Thoracic aorta (tissue), 2 donors: ENCODE measurements around the gene RIPK3. TPM values are rescaled to one million over a fixed set of nuclear protein-coding genes. Genes with fewer than 3 reads are reported as not detected.

Experiments used
- ATAC-seq: fragments of 150-250 bp; one replicate; pipeline ENCODE4 v1.8.0; 2017; ENCODE audit warnings: low read depth; ENCODE audit not compliant: insufficient number of reproducible peaks, low FRiP score
- DNase-seq: peaks from one replicate; pipeline ENCODE4 v3.0.0-alpha.2; 2020; ENCODE audit warnings: low spot score
- H3K27ac ChIP-seq, 2 donors: fragments of 200-600 bp; sonication (generic); 1 replicate in 1 of 2; 2 replicates in 1 of 2; pipeline ENCODE4 v1.5.1; 2016; ENCODE audit warnings: mild to moderate bottlenecking in 2 of 2, moderate library complexity in 2 of 2
- H3K27me3 ChIP-seq: fragments of 200-600 bp; sonication (generic); replicated peaks from 2 replicates; pipeline ENCODE4 v1.6.0; 2016; ENCODE audit warnings: mild to moderate bottlenecking; ENCODE audit not compliant: insufficient read depth
- H3K36me3 ChIP-seq: fragments of 200-600 bp; sonication (generic); one replicate; pipeline ENCODE4 v1.5.1; 2016
- H3K4me1 ChIP-seq, 2 donors: fragments of 200-600 bp; sonication (generic); 1 replicate in 1 of 2; 2 replicates in 1 of 2; pipeline versions ENCODE4 v1.5.1 to v1.6.0; 2016; ENCODE audit warnings: low read depth in 2 of 2, mild to moderate bottlenecking in 1 of 2; ENCODE audit not compliant: control insufficient read depth in 1 of 2
- H3K4me3 ChIP-seq: fragments of 200-600 bp; sonication (generic); 2 replicates; pipeline ENCODE4 v1.5.1; 2016; ENCODE audit warnings: mild to moderate bottlenecking
- H3K9me3 ChIP-seq: fragments of 200-600 bp; sonication (generic); 2 replicates; pipeline ENCODE4 v1.5.1; 2016
- CTCF ChIP-seq: fragments of 200-600 bp; sonication (generic); IDR thresholded peaks from one replicate; pipeline ENCODE4 v1.5.1; 2019; ENCODE audit warnings: antibody characterized with exemption
- total RNA-seq, 2 donors: library from RNA; depleted of rRNA; stranded (reverse); fragments of >200 nt; gene quantifications; one replicate each; pipeline versions ENCODE4 v1.1.0 to v1.2.3, GENCODE V29; 2016

The RIPK3 gene
- total RNA-seq, 2 donors from 2014 or later = 6.8 to 17.9 TPM

GRCh38 chr14:24293525-24293924 lies 46.3 kb downstream of the RIPK3 start:
- Histone ChIP-seq H3K27me3 (no peaks in the 10 kb centered on the region), H3K36me3 (peaks cover 40% of the 10 kb centered on the region), H3K4me3 (no peak overlapping the region), H3K4me1 (peaks cover 0 to 1% of the 10 kb centered on the region in 2 donors), H3K27ac (no peak overlapping the region), H3K9me3 (no peaks in the 10 kb centered on the region)
- DNase-seq (no peak), ATAC-seq (no peak)
- no peak for TF ChIP-seq CTCF

GRCh38 chr14:24292118-24292807 lies 47.5 kb downstream of the RIPK3 start:
- no peaks in the 10 kb centered on the region for H3K27me3 ChIP-seq
- H3K9me3 ChIP-seq = no peaks in the 10 kb centered on the region
- no peak for TF ChIP-seq CTCF
- ATAC-seq (no peak), DNase-seq (no peak)
- no peak overlapping the region for H3K4me3 ChIP-seq
- H3K36me3 ChIP-seq = peaks cover 40% of the 10 kb centered on the region
- H3K27ac ChIP-seq = no peak overlapping the region
- no peaks in the 10 kb centered on the region for H3K4me1 ChIP-seq

GRCh38 chr14:24291446-24292117 lies 48.2 kb downstream of the RIPK3 start:
- Histone ChIP-seq H3K36me3 (peaks cover 40% of the 10 kb centered on the region), H3K27ac (no peak overlapping the region), H3K27me3 (no peaks in the 10 kb centered on the region), H3K4me1 (no peaks in the 10 kb centered on the region), H3K4me3 (no peak overlapping the region), H3K9me3 (no peaks in the 10 kb centered on the region)
- TF ChIP-seq CTCF = no peak
- ATAC-seq (no peak), DNase-seq (no peak)

GRCh38 chr14:24290746-24291145 lies 49.0 kb downstream of the RIPK3 start:
- no peak for ATAC-seq
- no peak for TF ChIP-seq CTCF
- Histone ChIP-seq H3K27ac (no peak overlapping the region), H3K4me3 (no peak overlapping the region), H3K36me3 (peaks cover 35% of the 10 kb centered on the region), H3K27me3 (no peaks in the 10 kb centered on the region), H3K9me3 (no peaks in the 10 kb centered on the region), H3K4me1 (no peaks in the 10 kb centered on the region)
- DNase-seq = no peak

GRCh38 chr14:24289649-24290280 lies 50.0 kb downstream of the RIPK3 start:
- no peaks in the 10 kb centered on the region for H3K9me3 ChIP-seq
- peaks cover 33% of the 10 kb centered on the region for H3K36me3 ChIP-seq
- no peaks in the 10 kb centered on the region for H3K4me1 ChIP-seq
- no peak for ATAC-seq
- no peak for DNase-seq
- H3K27ac ChIP-seq = no peak overlapping the region
- TF ChIP-seq CTCF = no peak
- H3K4me3 ChIP-seq = no peak overlapping the region
- no peaks in the 10 kb centered on the region for H3K27me3 ChIP-seq
